ENCODE data around the gene LMO1. TPM values are rescaled to one million over a fixed set of nuclear protein-coding genes. Genes with fewer than 3 reads are reported as not detected.

LMO1 gene
- total RNA-seq, 1 donor from 2014 or later = 3.6 TPM

DNA sequence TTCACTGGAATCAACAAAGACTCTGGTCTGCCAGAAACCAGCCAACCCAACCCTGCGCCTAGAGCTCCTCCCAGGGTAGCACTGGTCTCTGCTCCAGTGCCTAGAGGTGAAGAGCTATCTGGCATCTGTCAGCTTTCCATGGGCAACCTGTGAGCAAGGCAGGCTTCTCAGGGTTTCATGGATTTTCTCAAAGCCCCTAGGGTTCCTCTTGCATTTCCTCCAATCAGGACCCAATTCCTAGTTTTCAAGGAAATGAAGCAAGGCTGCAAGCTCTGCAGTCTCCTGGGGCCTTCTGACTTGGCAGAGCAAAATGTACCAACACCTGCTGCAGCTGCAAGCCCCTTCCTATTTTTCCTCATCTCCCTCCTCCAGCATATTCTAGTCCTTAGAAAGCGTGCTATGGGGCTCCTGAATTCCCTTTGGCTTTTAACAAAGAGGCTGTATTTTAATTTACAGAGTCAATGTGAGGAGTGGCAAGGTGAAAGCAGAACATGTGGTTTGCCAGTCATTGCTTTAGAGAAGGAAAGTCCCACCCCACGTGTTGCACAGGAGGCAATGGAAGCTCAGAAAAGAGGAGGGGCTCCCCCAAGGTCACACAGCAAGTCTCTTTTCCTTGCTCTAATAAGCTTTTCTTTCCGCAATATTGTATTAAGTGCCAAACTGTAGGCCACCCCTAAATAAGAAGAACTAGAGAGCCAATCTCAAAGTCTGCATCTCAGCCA lies 61.9 kb downstream of the LMO1 start:
- DNase-seq (ENCODE audit: missing footprints) = no peak
- peak; percentile 32 for ATAC-seq
- intact Hi-C loops (cut with DNase I) = no loop called here

DNA sequence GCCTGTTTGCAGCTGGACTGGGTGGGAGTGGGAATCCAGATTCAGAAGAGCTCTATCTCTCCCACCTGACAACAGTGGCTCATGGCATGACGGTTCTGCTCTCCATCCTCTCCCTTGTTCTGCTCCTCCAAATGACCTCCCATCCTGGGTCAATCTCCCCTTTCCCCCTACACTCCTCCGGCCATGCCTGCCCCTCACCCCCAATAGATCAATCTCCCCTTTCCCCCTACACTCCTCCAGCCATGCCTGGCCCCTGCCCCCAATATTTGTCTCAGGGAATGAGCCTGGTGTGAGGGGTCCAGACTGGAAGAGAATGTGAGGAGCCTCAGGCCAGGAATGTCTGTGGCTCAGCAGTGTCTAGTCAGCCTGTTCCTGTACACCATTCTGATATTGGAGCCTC lies 64.0 kb downstream of the LMO1 start:
- DNase-seq (ENCODE audit: missing footprints) = no peak
- intact Hi-C loops (cut with DNase I) = no loop called here
- ATAC-seq = no peak

DNA sequence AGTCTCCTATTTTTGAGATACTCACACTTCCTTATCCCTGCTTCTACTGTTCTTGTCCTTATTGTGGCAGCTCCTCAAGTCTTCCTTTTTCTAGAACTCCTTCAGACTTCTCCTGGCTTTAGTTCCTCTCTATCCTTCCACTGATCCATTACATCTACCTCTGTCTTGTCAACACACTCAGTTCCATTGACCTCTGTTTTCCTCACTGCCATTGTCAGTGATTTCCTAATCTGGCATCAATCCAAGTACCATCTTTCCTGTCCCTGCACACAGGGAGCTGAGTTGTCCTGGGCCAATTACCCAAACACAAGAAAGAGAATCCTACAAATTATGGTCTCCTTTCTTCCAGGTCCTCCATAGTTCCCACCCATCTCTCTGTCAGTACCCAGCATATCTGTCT lies 66.9 kb downstream of the LMO1 start:
- DNase-seq (ENCODE audit: missing footprints) = no peak
- intact Hi-C loops (cut with DNase I) = no loop called here
- no peak for ATAC-seq

DNA sequence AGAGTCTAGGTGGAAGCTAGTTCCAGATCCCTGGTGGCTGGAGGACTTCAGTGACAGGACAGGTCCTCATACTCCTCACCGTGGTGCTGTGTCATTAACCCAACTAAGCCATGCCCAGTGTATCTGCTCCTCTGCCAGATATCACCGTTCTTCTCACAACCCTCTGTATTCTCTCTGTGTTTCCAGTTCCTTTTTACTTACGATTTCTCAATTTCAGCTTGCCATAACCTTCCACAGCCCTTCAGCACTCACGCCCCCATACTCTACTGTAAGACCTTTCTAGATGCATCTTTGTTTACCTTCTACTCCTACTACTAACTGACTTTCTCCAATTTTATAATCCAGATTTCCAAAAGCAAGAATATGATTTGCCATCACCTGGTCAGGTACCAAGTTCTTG lies 68.7 kb downstream of the LMO1 start:
- DNase-seq (ENCODE audit: missing footprints) = no peak
- intact Hi-C loops (cut with DNase I) = no loop called here
- ATAC-seq = no peak

DNA sequence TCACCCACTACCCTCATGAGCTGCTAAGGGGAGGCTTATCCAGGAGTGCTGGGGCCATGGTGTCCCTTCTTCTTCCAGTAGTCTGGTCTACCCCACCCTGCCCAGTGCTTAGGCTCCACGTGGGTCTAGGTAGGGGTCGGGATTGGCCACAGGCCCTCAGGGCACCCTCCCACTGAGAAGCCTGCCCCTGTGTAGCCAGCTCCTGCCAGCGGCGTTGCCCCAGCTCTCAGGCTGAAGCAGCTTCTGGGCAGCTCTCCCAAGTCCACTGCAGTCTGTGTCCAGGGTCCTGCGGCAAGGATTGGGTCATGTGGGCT lies 70.8 kb downstream of the LMO1 start:
- intact Hi-C loops (cut with DNase I) = loop anchor here (2.0 kb wide), 1 partner anchor 70 kb away; the partner anchor contains the start of gene LMO1
- DNase-seq (ENCODE audit: missing footprints) = no peak
- peak; percentile 29 for ATAC-seq

DNA sequence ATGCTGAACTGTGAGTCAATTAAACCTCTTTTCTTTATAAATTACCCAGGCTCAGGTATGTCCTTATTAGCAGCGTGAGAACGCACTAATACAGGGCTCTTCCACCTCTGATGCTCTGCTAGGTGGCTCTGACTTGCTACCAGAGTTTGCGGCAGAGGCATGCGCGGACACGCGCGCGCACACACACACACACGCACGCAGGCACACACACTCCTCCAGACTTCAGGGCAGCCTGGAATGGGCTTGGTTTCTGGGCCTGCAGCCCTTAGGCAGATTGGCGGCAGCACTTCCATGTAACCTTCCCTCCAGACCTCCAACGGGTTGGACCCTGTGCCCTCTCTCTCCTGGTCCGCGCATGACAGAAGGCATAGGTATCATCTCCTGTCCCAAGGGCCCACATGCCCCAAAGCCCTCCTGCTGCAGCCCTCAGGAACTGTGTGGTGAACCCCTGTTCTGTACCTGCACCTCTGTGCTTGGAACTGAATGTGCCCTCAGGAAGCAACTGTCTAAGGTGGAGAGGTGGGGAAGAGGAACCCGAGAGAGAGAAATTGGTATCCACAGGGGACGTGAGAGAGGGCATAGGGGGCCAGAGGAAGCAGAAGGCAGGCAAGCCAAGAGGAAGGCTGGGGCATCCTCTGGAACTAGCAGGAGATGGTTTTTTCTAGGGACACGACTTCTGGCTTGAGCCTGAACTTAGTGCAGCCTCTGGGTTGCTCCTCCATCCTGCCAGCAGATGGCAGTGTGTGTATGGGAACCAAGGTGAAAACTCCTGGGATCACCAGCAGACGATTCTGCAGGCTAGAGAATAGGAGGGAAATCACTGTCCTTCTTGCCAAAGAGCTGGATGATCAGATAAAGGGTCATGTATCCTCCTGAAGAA lies 71.4 kb downstream of the LMO1 start:
- ATAC-seq = peak; percentile 74
- intact Hi-C loops (cut with DNase I) = loop anchor here (2.0 kb wide), 1 partner anchor 71 kb away; the partner anchor contains the start of gene LMO1
- no peak for DNase-seq (ENCODE audit: missing footprints)

DNA sequence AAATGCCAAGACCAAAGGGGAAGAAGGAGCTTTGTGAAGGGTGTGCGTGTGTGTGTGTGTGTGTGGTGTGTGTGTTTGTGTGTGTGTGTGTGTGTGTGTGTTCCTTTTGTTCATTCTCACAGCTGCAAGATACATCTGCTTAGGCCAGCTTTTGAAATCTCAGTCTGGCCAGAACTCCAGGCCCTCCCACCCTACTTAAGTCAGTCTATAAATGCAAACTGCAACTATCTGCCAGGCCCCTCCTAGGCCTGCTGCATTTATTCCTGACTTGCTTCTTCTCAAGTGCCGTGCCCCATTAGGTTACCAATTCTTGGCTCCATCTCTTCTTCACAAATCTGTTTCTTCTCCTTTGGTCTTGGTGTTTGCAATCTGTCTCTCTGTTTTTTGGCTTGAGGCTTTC lies 73.2 kb downstream of the LMO1 start:
- intact Hi-C loops (cut with DNase I) = no loop called here
- no peak for DNase-seq (ENCODE audit: missing footprints)
- ATAC-seq = no peak

DNA sequence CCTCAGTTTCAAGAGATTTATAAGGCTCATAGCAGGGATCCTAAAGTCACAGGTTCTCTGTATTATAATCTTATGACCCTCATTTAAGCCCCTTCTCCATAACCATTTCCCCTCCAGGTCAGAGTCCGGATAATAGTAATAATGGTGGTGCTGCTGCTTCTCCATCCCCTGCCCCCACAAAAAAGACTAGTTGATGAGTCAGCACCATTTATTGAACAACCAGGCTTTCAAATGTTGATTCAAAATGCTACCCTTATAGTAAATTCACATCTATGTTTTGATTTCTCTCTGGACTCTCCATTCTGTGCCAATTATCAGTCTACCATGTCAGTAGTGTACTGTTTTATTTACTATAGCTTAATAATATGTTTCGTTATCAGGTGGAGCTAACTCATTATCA lies 77.2 kb downstream of the LMO1 start:
- ATAC-seq (no peak), DNase-seq (ENCODE audit: missing footprints) (no peak)
- intact Hi-C loops (cut with DNase I) = no loop called here

DNA sequence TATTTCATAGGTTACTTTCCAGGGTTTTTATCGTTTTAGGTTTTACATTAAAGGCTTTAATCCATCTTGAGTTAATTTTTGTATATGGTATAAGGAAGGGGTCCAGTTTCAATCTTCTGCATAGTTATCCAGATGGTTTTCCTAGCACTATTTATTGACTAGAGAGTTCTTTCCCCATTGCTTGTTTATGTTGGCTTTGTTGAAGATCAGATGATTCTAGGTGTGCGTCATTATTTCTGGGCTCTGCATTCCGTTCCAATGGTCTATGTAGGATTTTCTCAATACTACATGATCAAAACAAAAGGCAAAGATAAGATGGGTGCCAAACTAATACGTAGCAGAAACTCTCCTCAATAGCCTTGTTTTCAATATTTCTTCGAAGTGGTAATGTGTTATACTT lies 80.6 kb downstream of the LMO1 start:
- ATAC-seq (no peak), DNase-seq (ENCODE audit: missing footprints) (no peak)
- intact Hi-C loops (cut with DNase I) = no loop called here

DNA sequence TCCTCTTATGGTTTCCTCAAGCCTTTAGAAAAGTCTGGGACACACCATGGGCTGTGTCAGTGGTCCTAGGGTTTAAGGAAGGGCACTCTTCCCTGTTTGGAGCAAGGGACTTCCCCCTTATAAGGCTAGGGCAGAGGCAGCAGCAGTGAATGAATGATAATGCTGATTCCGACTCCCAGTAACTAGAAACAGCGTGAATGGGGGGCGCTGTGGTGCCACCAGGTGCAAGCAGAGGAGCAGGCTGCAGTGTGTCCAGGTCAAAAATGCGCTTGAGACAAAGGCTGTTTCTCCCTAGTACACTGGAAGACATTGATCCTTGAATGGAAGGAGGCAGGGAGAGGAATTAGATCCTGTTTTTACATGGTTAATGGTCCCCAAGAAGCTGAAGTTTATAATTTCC lies 83.2 kb downstream of the LMO1 start:
- DNase-seq (ENCODE audit: missing footprints) = no peak
- no peak for ATAC-seq
- intact Hi-C loops (cut with DNase I) = no loop called here

DNA sequence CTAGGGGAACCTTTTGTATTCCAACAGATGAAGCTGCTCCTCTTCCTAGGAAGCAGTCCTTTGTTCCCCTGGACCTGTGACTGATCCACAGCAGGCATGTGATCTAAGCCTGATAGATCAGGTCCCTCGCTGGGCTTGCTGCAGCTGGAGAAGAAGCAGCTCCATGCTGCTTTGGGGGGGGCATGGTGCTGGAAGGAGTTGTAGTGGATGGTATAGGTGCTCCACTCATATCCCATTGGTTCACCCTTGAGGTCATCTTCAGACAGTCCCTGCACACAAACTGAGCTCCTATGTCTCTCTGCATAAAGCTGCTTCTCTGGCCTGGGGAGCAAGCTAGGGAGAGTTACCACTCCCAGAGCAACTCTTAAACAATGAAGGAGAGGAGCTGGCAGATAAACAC lies 85.4 kb downstream of the LMO1 start:
- intact Hi-C loops (cut with DNase I) = no loop called here
- no peak for DNase-seq (ENCODE audit: missing footprints)
- no peak for ATAC-seq

DNA sequence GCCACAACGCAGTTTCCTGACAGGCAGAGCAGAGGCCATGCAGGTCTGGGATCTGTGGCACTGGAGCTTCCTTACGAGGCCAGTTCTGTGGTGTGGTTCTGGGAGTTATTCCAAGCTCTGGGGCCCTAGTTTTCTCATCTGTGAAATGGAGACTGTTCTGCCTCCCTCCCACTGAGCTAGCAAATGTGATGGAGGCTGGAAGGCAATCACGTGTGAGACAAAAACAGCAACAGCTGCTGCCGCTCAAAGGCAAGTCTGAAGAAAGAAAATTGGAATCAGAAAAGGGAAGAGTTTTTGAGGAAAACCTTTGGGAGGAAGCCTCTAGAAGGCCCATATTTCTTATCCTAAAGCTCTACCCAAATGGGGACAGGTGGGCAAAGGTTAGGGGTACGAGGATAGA lies 86.5 kb downstream of the LMO1 start:
- intact Hi-C loops (cut with DNase I) = no loop called here
- ATAC-seq (no peak), DNase-seq (ENCODE audit: missing footprints) (no peak)

Other genes with a start within 250 kb of the LMO1 start
- gene TUB, start 182.7 kb downstream of the LMO1 start, total RNA-seq = 21.4 TPM
- gene RIC3, start 94.9 kb downstream of the LMO1 start, total RNA-seq = 11.7 TPM